ACHN (cell line): ENCODE results near the gene TRPM8.
"Not testable (repeated sequence)": the region's sequence is repeated elsewhere in the genome, so short reads cannot be mapped to it uniquely, and the experiment has no call there.

ENCODE experiments used
- DNase-seq: peaks from one replicate; pipeline ENCODE4 v3.0.0-alpha.2; 2015
- in situ Hi-C: cut with HindIII; loops from 2 replicates; pipeline ENCODE4 v1.10.0; 2017; ENCODE audit warnings: low sequenced_read_pairs, low pct_ligation_motif_present, low pct_unique_long_range_greater_than_20kb

Gene TRPM8

GRCh38 chr2:233966388-233966787, 49.2 kb downstream of the TRPM8 start:
- DNase-seq, result no peak
- in situ Hi-C loops, result no loop called here

- DNase-seq, result no peak
- in situ Hi-C loops, result no loop called here
Measured at GRCh38 chr2:233967164-233967563, 50.0 kb downstream of the TRPM8 start.

- no peak for DNase-seq
- in situ Hi-C loops, result no loop called here
Measured at GRCh38 chr2:233968556-233968955, 51.4 kb downstream of the TRPM8 start.

- DNase-seq, in situ Hi-C loops: not testable (repeated sequence)
Measured at GRCh38 chr2:233972460-233972859, 55.3 kb downstream of the TRPM8 start.

GRCh38 chr2:233972941-233973575, 55.9 kb downstream of the TRPM8 start:
- no peak for DNase-seq
- in situ Hi-C loops, result no loop called here

- in situ Hi-C loops, result no loop called here
- no peak for DNase-seq
Measured at GRCh38 chr2:233973786-233974185, 56.6 kb downstream of the TRPM8 start.

GRCh38 chr2:233974530-233975071, 57.4 kb downstream of the TRPM8 start:
- in situ Hi-C loops, result no loop called here
- peak; percentile 100 for DNase-seq

GRCh38 chr2:233976087-233976486, 58.9 kb downstream of the TRPM8 start:
- in situ Hi-C loops, result no loop called here
- DNase-seq, result peak; percentile 48

GRCh38 chr2:233976690-233977294, 59.6 kb downstream of the TRPM8 start:
- in situ Hi-C loops, result no loop called here

GRCh38 chr2:233977296-233977837, 60.2 kb downstream of the TRPM8 start:
- DNase-seq, result peak; percentile 62
- in situ Hi-C loops, result no loop called here

More at GRCh38 chr2:233976690-233977294, 59.6 kb downstream of the TRPM8 start:
- peak; percentile 91 for DNase-seq

- DNase-seq, result no peak
- in situ Hi-C loops, result no loop called here
Measured at GRCh38 chr2:233979748-233980147, 62.6 kb downstream of the TRPM8 start.

GRCh38 chr2:233980955-233981561, 63.9 kb downstream of the TRPM8 start:
- no peak for DNase-seq
- in situ Hi-C loops, result no loop called here

GRCh38 chr2:233981574-233982420, 64.6 kb downstream of the TRPM8 start:
- DNase-seq, result peak; percentile 82
- in situ Hi-C loops, result no loop called here

- in situ Hi-C loops, result no loop called here
- DNase-seq, result peak; percentile 95
Measured at GRCh38 chr2:233982421-233983121, 65.4 kb downstream of the TRPM8 start.

- no peak for DNase-seq
- in situ Hi-C loops, result no loop called here
Measured at GRCh38 chr2:233983445-233983844, 66.3 kb downstream of the TRPM8 start.

- no peak for DNase-seq
- in situ Hi-C loops, result no loop called here
Measured at GRCh38 chr2:233988581-233988980, 71.4 kb downstream of the TRPM8 start.

- in situ Hi-C loops, result no loop called here
- DNase-seq, result no peak
Measured at GRCh38 chr2:233989221-233989858, 72.2 kb downstream of the TRPM8 start.
